ENCODE data around the gene ARMH3. TPM values are rescaled to one million over a fixed set of nuclear protein-coding genes. Genes with fewer than 3 reads are reported as not detected.
A peak's percentile ranks its signal among the peaks of the same experiment; 100 is the strongest.

The ARMH3 gene
- total and polyA plus RNA-seq, 10 of the 15 experiments (the other 5 are each of a cell fraction or from before 2014, with no cell fraction given) = 13.0 to 33.0 (median 16.4) TPM

GRCh38 chr10:101995451-101996063, 60.4 kb downstream of the ARMH3 start:
- H3K9ac ChIP-seq (ENCODE audit: control insufficient read depth, insufficient read depth, low read length) = no peak overlapping the region

More at GRCh38 chr10:101995451-101996063, 60.4 kb downstream of the ARMH3 start:
- H2AFZ ChIP-seq (ENCODE audit: control insufficient read depth, low read depth, low read length) = no peak overlapping the region
- no peak for TF ChIP-seq CHD4 (IDR thresholded peaks at IDR 0.05)
- no peak for TF ChIP-seq CTCF (IDR thresholded peaks at IDR 0.05 in 2 of 3, conservative IDR thresholded peaks at IDR 0.05 in 1 of 3; ENCODE audit: control insufficient read depth in 2 of 3, extremely low read depth in 1 of 3, insufficient read depth in 1 of 3, low read depth in 3 of 3, low read length in 3 of 3)
- TF ChIP-seq TCF3 (IDR thresholded peaks at IDR 0.05; ENCODE audit: borderline replicate concordance, insufficient read depth, low read depth, low read length) = no peak
- no peak for TF ChIP-seq IRF5 (IDR thresholded peaks at IDR 0.05; ENCODE audit: borderline replicate concordance)
- no peak for TF ChIP-seq GATAD2B (conservative IDR thresholded peaks at IDR 0.05; ENCODE audit: low read depth)
- TF ChIP-seq SUZ12 (IDR thresholded peaks at IDR 0.05; ENCODE audit: unreplicated experiment) = no peak
- TF ChIP-seq SMAD1 (IDR thresholded peaks at IDR 0.05; ENCODE audit: low read depth, partially characterized antibody) = no peak
- RAD21 ChIA-PET (ENCODE audit: unreplicated experiment) = interaction anchor here (1.0 to 16.8 kb wide), 7 partner anchors 14 to 158 kb away, joined by 3 to 352 read pairs (median 11); no protein-coding TSS in a partner anchor
- FAIRE-seq (no peak), DNase-seq (ENCODE audit: low read depth, low spot score) (no peak), ATAC-seq (no peak)
- H3K27ac ChIP-seq (ENCODE audit: control insufficient read depth, insufficient read depth) = peak overlapping the region; percentile 13; the same call in 1 of the 2 replicates
- peaks cover 21% of the 10 kb centered on the region for H3K4me1 ChIP-seq (ENCODE audit: control insufficient read depth, insufficient read depth, low read length)
- H3K4me3 ChIP-seq = no peak overlapping the region
- H3K9me3 ChIP-seq (replicated peaks; ENCODE audit: control insufficient read depth, insufficient read depth, low read length) = no peaks in the 10 kb centered on the region
- CTCF ChIA-PET = interaction anchor here (0.5 to 19.2 kb wide), 9 partner anchors 9 to 997 kb away, joined by 3 to 697 read pairs (median 5); partner anchors contain the start of gene KCNIP2
- H3K4me2 ChIP-seq (ENCODE audit: control insufficient read depth, insufficient read depth) = no peak overlapping the region
- H3K27me3 ChIP-seq (replicated peaks in 1 of 2; ENCODE audit: control insufficient read depth in 2 of 2, insufficient read depth in 2 of 2, low read length in 1 of 2) = no peaks in the 10 kb centered on the region
- intact Hi-C loops (cut with micrococcal nuclease; ENCODE audit: unreplicated experiment) = no loop called here
- SMC1A ChIA-PET (ENCODE audit: uncharacterized antibody, unreplicated experiment) = interaction anchor here (0.5 to 19.5 kb wide), 12 partner anchors 9 to 542 kb away, joined by 3 to 369 read pairs (median 4); no protein-coding TSS in a partner anchor
- POLR2A ChIA-PET = interaction anchor here (0.6 to 1.8 kb wide), 9 partner anchors 8 to 179 kb away, joined by 3 to 4 read pairs (median 3); no protein-coding TSS in a partner anchor
- WGBS (ENCODE audit: insufficient coverage, insufficient replicate concordance, low lambda C conversion rate, missing lambda C conversion rate) = 100% methylated on average over 1 of the region's 1 CpG
- in situ Hi-C loops (cut with MboI) = no loop called here
- no TSS peak for BruUV-seq (replicated peaks)
- H4K20me1 ChIP-seq (ENCODE audit: control insufficient read depth, insufficient read depth) = no peaks in the 10 kb centered on the region
- H3K36me3 ChIP-seq (ENCODE audit: control insufficient read depth in 2 of 2, insufficient read depth in 2 of 2, low read length in 1 of 2) = peaks cover 4 to 22% of the 10 kb centered on the region in 2 experiments
- H3K79me2 ChIP-seq (ENCODE audit: control insufficient read depth, insufficient read depth, low read length) = no peaks in the 10 kb centered on the region; the same call in 1 of the 2 replicates
